Stimulated activated CD8-positive, alpha-beta memory T cell treated with anti-CD3 and anti-CD28 coated beads, Interleukin-7, amount 100 ng/mL, for 48 hours (primary cell): ENCODE data around the gene PRSS48.
"Not testable (repeated sequence)": the region's sequence is repeated elsewhere in the genome, so short reads cannot be mapped to it uniquely, and the experiment has no call there.

Source experiments
- DNase-seq, 2 donors: peaks; one replicate each; pipeline ENCODE4 v3.0.0-alpha.2; 2020; ENCODE audit warnings: low read depth in 1 of 2; ENCODE audit errors: extremely low read depth in 1 of 2

The PRSS48 gene, protein sequence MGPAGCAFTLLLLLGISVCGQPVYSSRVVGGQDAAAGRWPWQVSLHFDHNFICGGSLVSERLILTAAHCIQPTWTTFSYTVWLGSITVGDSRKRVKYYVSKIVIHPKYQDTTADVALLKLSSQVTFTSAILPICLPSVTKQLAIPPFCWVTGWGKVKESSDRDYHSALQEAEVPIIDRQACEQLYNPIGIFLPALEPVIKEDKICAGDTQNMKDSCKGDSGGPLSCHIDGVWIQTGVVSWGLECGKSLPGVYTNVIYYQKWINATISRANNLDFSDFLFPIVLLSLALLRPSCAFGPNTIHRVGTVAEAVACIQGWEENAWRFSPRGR

GRCh38 chr4:151276787-151277562, at the start of gene PRSS48:
TSS of gene PRSS48 (plus strand) at chr4:151277161. CDS start at chr4:151277173, 12 bp downstream.
- peak; percentile 12 to 14 for DNase-seq

- DNase-seq: no peak
Observed at GRCh38 chr4:151227172-151227571, 49.8 kb upstream of the PRSS48 start.

DNA sequence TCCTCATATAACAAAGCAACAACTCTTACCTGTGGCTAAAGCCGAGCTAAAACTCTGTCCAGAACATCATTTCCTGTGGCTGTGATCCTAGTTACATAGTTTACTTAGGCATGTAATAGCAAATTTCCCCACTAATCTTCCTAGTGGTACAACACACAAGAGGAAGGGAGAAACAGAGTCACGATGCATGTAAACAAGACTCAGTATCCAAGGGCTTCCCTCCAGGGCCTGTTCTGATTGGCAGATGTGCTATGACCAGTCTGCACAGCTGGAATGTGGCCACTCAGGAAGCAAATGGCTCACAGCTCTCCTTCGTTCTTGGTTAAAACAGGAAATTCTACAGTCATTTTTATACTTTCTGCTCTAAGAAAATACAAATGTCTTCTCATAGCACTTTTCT, 49.2 kb upstream of the PRSS48 start:
- DNase-seq: no peak

DNA sequence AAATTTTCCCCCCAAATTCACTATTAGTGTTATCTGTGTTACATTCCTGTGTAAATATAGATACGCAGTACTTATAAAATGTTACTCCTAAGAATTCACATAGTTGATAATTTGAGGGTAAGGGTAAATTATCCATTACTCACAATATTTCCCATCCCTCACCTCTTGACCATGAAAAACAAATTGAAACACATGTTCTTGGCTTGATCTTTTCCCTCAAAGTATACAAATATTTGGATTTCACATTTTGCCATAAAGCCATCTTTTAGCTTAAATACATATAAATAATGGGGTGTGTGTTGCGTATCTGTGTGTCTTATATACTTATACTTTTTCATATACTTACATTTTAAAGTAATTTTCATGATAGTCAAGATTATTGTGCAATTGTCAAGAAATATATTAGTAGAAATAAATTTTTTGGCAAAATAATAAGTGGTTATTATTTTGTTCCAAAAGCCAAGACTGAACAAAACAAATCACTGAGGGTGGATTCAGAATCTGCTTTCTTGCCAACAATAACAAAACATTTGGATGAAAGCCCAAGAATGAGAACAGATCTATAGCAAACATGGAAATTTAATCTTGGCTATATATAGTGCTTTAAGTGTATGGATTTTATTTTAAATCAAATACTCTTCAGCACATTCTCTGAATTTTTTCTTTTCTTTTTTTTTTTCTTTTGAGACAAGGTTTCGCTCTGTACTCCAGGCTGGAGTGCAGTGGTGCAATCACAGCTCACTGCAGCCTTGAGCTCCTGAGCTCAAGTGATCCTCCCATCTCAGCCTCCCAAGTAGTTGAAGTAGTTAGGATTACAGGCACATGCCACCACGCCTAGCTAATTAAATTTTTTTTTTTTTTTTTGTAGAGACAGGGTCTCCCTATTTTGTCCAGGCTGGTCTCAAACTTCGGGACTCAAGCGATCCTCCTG, 48.5 kb upstream of the PRSS48 start:
- DNase-seq: no peak

DNA sequence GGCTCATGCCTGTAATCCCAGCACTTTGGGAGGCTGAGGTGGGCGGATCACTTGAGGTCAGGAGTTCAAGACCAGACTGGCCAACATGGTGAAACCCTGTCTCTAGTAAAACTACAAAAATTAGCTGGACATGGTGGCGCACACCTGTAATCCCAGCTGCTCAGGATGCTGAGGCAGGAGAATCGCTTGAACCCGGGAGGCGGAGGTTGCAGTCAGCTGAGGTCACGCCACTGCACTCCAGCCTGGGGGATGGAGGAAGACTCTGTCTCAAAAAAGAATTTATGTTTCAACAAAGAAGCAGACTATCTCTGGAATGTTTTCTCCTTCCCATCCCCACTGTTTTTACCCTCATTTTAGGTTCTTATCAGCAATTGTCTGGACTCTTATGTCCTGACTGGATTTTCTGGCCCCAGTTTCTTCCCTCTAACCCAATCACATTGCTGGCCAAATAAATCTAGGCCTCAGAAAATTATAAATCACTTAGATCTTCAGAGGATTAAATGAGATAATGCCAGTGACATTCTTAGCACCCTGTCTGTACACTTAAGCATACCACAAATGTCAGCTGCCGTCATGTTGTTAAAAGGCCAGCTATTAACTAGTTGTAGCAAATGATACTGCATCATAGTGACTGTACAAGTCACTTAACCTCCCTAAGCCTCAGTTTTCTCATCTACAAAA, 44.9 kb upstream of the PRSS48 start:
- DNase-seq: no peak

- DNase-seq: no peak
Observed at GRCh38 chr4:151233600-151233999, 43.4 kb upstream of the PRSS48 start.

GRCh38 chr4:151235373-151235772, 41.6 kb upstream of the PRSS48 start:
- not testable (repeated sequence) for DNase-seq

DNA sequence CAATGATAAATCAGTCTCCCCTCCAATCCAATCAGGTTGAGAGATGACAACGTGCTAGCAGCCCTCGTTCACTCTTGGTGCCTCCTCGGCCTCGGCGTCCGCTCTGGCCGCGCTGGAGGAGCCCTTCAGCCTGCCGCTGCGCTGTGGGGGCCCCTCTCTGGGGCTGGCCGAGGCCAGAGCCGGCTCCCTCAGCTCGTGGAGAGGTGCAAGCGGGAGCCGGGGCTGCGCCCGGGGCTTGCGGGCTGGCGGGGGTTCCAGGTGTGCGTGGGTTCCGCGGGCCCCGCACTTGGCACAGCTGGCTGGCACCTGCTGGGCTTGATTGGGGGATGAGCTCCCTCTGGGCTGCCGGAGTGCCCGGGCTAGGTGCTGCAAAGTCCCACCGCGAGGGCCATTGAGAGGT, 40.9 kb upstream of the PRSS48 start:
- no peak for DNase-seq

- DNase-seq: no peak
Observed at GRCh38 chr4:151238477-151238876, 38.5 kb upstream of the PRSS48 start.

- no peak for DNase-seq
Observed at GRCh38 chr4:151239608-151240007, 37.4 kb upstream of the PRSS48 start.

- DNase-seq: no peak
Observed at GRCh38 chr4:151242305-151242704, 34.7 kb upstream of the PRSS48 start.

DNA sequence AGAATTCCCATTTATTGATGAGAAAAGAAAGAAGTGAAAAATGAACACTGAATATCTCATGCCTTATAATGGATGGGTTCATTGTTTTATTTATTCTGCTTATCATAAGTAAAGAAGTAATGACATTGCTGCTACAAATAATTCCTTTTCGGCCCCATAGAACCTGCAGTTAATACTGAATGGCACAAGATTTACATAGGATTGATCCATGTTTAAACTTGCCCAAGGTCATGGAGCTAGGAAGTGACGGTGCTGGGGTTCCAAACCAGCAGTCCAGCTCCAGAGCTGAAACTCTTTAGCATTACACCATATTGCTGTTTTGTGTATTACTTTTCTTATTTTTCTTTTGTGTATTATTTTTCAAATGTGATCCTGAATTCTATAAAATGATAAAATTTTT, 30.2 kb upstream of the PRSS48 start:
- DNase-seq: no peak

GRCh38 chr4:151247395-151247794, 29.6 kb upstream of the PRSS48 start:
- DNase-seq: no peak

DNA sequence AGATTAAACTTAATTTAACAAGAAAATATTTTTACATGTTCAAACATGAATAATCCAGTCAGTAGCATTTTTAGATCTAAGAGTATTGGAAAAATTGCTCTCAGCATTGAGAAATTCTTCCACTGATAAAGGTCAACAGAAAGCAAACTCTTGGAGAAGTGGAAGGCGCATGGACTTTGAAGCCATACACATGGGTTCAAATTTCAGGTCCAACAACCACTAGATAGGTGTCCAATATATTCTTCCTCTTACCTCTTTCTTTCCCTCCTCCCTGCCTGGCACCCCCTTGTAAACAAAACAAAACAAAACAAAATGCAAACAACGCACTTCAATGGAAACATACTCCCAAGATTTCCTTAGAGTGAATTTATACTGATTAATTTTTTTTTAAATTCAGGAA, 28.4 kb upstream of the PRSS48 start:
- no peak for DNase-seq

GRCh38 chr4:151250706-151251105, 26.3 kb upstream of the PRSS48 start:
- DNase-seq: no peak

DNA sequence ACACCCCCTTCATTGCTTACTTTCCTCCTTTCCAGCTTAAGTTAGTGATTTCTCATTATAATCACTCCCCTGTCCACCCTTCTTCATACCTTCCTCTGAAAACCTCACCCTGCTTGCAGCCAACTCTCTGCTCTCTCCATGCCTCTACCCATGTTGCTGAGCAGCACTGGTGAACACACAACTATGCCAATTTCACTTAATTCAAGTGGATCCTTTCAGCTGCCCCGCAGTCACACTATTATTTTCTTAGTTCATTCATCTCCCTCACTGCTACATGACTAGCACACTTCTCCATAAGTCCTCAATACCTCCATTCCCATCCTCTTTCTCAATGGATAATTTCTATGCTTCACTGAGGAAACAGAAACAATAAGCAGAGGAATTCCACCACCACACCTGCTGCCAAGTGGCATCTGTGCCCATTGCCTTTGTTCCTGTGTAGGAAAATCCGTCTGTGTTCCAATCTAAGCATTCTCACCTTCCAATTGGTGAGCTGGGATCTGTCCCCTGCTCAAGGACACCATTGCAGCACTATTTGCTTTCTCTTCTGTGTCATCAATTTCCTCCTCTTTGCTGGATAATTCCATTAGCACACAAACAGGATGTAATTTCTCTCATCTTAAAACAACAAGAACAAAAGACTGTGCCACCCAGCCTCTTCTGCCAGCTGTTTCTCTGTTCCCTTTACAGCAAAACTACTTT, 25.2 kb upstream of the PRSS48 start:
- DNase-seq: no peak

- DNase-seq: not testable (repeated sequence)
Observed at GRCh38 chr4:151255226-151255625, 21.7 kb upstream of the PRSS48 start.

- not testable (repeated sequence) for DNase-seq
Observed at GRCh38 chr4:151255680-151256079, 21.3 kb upstream of the PRSS48 start.

GRCh38 chr4:151256134-151256533, 20.8 kb upstream of the PRSS48 start:
- DNase-seq: no peak

DNA sequence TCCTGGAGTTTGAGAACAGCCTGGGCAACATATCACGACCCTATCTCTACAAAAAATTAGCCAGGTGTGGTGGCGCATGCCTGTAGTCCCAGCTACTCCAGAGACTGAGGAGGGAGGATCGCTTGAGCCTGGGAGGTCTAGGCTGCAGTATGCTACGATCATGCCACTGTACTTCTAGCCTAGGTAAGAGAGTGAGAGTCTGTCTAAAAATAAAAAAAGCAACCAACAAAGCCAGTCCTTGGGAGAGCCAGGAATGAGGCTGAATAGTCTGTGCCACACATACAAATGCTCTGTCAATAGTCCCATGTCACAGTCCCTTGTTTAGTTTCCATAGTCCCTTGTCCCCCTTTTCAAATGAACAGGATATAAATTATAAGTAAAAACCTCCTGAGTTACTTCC, 19.3 kb upstream of the PRSS48 start:
- no peak for DNase-seq
